Sigmoid colon (tissue), 4 donors: ENCODE data around the gene ASAP2.

ENCODE experiments used
- CTCF ChIP-seq, 4 experiments: fragments of 450-650 bp in 3 of 4; fragments of 200-600 bp in 1 of 4; IDR thresholded peaks; one replicate each; pipeline ENCODE4 v1.5.1; 2016 to 2019; ENCODE audit warnings: antibody characterized with exemption in 4 of 4, mild to moderate bottlenecking in 3 of 4, moderate library complexity in 2 of 4
- EP300 ChIP-seq, 4 donors: sonication (generic); formaldehyde crosslinking; IDR thresholded peaks; one replicate each; pipeline ENCODE4 v1.6.1; 2017; ENCODE audit warnings: antibody characterized with exemption in 4 of 4
- POLR2A ChIP-seq, 2 donors: fragments of 450-650 bp; IDR thresholded peaks; one replicate each; pipeline ENCODE4 v1.6.1; 2016; ENCODE audit warnings: antibody characterized with exemption in 2 of 2, mild to moderate bottlenecking in 2 of 2, moderate library complexity in 2 of 2
- POLR2AphosphoS5 ChIP-seq, 4 donors: sonication (generic); formaldehyde crosslinking; IDR thresholded peaks; one replicate each; pipeline ENCODE4 v1.6.1; 2017; ENCODE audit warnings: antibody characterized with exemption in 4 of 4

- TF ChIP-seq CTCF (IDR thresholded peaks at IDR 0.05) (no peak), POLR2A (IDR thresholded peaks at IDR 0.05) (no peak), EP300 (IDR thresholded peaks at IDR 0.05) (no peak), POLR2AphosphoS5 (IDR thresholded peaks at IDR 0.05) (no peak)
Measured at GRCh38 chr2:9344434-9344833, 137.8 kb downstream of the ASAP2 start.
